Peyer's patch (tissue), 4 donors: ENCODE measurements around the gene PTPRQ. TPM values are rescaled to one million over a fixed set of nuclear protein-coding genes. Genes with fewer than 3 reads are reported as not detected.

Source experiments
- DNase-seq, 3 donors: peaks; one replicate each; pipeline ENCODE4 v3.0.0-alpha.2; 2017 to 2019
- H3K27ac ChIP-seq, 4 donors: fragments of 200-600 bp; sonication (generic); one replicate each; pipeline ENCODE4 v1.5.1; 2016 to 2019
- H3K27me3 ChIP-seq, 2 donors: fragments of 200-600 bp; sonication (generic); one replicate each; pipeline ENCODE4 v1.5.1; 2019
- H3K36me3 ChIP-seq, 3 donors: fragments of 200-600 bp; sonication (generic); one replicate each; pipeline ENCODE4 v1.5.1; 2016 to 2019
- H3K4me1 ChIP-seq, 4 donors: fragments of 200-600 bp; sonication (generic); one replicate each; pipeline ENCODE4 v1.5.1; 2016 to 2019
- H3K4me3 ChIP-seq, 4 donors: fragments of 200-600 bp; sonication (generic); 1 replicate in 3 of 4; 2 replicates in 1 of 4; pipeline ENCODE4 v1.5.1; 2016 to 2019; ENCODE audit warnings: mild to moderate bottlenecking in 1 of 4
- H3K9me3 ChIP-seq, 4 donors: fragments of 200-600 bp; sonication (generic); one replicate each; pipeline ENCODE4 v1.5.1; 2016 to 2019; ENCODE audit warnings: mild to moderate bottlenecking in 1 of 4
- CTCF ChIP-seq, 6 experiments: fragments of 450-650 bp in 4 of 6; fragments of 200-600 bp in 2 of 6; sonication (generic) in 1 of 6; IDR thresholded peaks; one replicate each; pipeline ENCODE4 v1.5.1; 2017 to 2019; ENCODE audit warnings: antibody characterized with exemption in 6 of 6, mild to moderate bottlenecking in 3 of 6, moderate library complexity in 1 of 6
- POLR2A ChIP-seq, 2 donors: fragments of 450-650 bp; IDR thresholded peaks; one replicate each; pipeline ENCODE4 v1.5.1; 2017; ENCODE audit warnings: antibody characterized with exemption in 2 of 2, mild to moderate bottlenecking in 2 of 2, moderate library complexity in 2 of 2
- total RNA-seq, 4 donors: library from RNA; depleted of rRNA; stranded (reverse); fragments of >200 nt; gene quantifications; one replicate each; pipeline ENCODE4 v1.1.0, GENCODE V29; 2016

The PTPRQ gene
- total RNA-seq, 4 donors from 2014 or later, result 0.13 TPM; not detected in 3

GRCh38 chr12:80676856-80677255 lies 232.8 kb downstream of the PTPRQ start:
- no peak overlapping the region for H3K27ac ChIP-seq
- H3K27me3 ChIP-seq, result no peaks in the 10 kb centered on the region
- H3K4me1 ChIP-seq, result no peaks in the 10 kb centered on the region
- no peaks in the 10 kb centered on the region for H3K9me3 ChIP-seq
- H3K36me3 ChIP-seq, result no peaks in the 10 kb centered on the region
- DNase-seq, result no peak
- TF ChIP-seq POLR2A (IDR thresholded peaks at IDR 0.05) (no peak), CTCF (IDR thresholded peaks at IDR 0.05) (no peak)
- no peak overlapping the region for H3K4me3 ChIP-seq

- Histone ChIP-seq H3K4me1 (no peaks in the 10 kb centered on the region), H3K4me3 (no peak overlapping the region), H3K36me3 (no peaks in the 10 kb centered on the region), H3K9me3 (no peaks in the 10 kb centered on the region), H3K27me3 (no peaks in the 10 kb centered on the region), H3K27ac (no peak overlapping the region)
- no peak for DNase-seq
- no peak for TF ChIP-seq POLR2A (IDR thresholded peaks at IDR 0.05)
- TF ChIP-seq CTCF (IDR thresholded peaks at IDR 0.05), result no peak
These were observed 234.0 kb downstream of the PTPRQ start for GRCh38 chr12:80677994-80678393.

- TF ChIP-seq CTCF (IDR thresholded peaks at IDR 0.05) (no peak), POLR2A (IDR thresholded peaks at IDR 0.05) (no peak)
- H3K4me3 ChIP-seq, result no peak overlapping the region
- no peaks in the 10 kb centered on the region for H3K36me3 ChIP-seq
- no peaks in the 10 kb centered on the region for H3K9me3 ChIP-seq
- H3K27me3 ChIP-seq, result no peaks in the 10 kb centered on the region
- DNase-seq, result no peak
- no peaks in the 10 kb centered on the region for H3K4me1 ChIP-seq
- H3K27ac ChIP-seq, result no peak overlapping the region
These were observed 235.5 kb downstream of the PTPRQ start for GRCh38 chr12:80679346-80680131.

- Histone ChIP-seq H3K4me3 (no peak overlapping the region), H3K4me1 (no peaks in the 10 kb centered on the region), H3K27ac (no peak overlapping the region), H3K27me3 (no peaks in the 10 kb centered on the region), H3K36me3 (no peaks in the 10 kb centered on the region), H3K9me3 (no peaks in the 10 kb centered on the region)
- TF ChIP-seq POLR2A (IDR thresholded peaks at IDR 0.05), result no peak
- TF ChIP-seq CTCF (IDR thresholded peaks at IDR 0.05), result no peak
- no peak for DNase-seq
These were observed 237.3 kb downstream of the PTPRQ start for GRCh38 chr12:80681287-80681686.

GRCh38 chr12:80681786-80682185 lies 237.8 kb downstream of the PTPRQ start:
- H3K4me3 ChIP-seq, result no peak overlapping the region
- H3K4me1 ChIP-seq, result no peaks in the 10 kb centered on the region
- no peaks in the 10 kb centered on the region for H3K9me3 ChIP-seq
- no peak for DNase-seq
- no peak overlapping the region for H3K27ac ChIP-seq
- no peak for TF ChIP-seq POLR2A (IDR thresholded peaks at IDR 0.05)
- no peak for TF ChIP-seq CTCF (IDR thresholded peaks at IDR 0.05)
- H3K27me3 ChIP-seq, result no peaks in the 10 kb centered on the region
- no peaks in the 10 kb centered on the region for H3K36me3 ChIP-seq
